ENCODE results near the gene COLEC12.
"Not testable (repeated sequence)": the region's sequence is repeated elsewhere in the genome, so short reads cannot be mapped to it uniquely, and the experiment has no call there.

The COLEC12 gene

DNA sequence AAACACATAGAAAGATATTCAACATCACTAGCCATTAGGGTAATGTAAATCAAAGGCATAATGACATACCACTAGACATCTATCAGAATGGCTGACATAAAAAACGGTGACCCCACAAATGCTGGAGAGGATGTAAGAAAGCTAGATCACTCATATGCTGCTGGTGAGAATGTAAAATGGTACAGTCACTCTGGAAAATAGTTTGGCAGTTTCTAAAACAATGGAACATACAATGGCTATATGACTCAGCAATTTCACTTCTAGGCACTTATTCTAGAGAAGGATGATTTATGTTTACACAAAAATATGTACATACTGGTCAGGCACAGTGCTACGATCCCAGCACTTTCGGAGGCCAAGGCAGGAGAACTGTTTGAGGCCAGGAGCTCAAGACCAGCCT, 87.3 kb downstream of the COLEC12 start:
- no peak for DNase-seq (ENCODE audit: low read depth)

DNA sequence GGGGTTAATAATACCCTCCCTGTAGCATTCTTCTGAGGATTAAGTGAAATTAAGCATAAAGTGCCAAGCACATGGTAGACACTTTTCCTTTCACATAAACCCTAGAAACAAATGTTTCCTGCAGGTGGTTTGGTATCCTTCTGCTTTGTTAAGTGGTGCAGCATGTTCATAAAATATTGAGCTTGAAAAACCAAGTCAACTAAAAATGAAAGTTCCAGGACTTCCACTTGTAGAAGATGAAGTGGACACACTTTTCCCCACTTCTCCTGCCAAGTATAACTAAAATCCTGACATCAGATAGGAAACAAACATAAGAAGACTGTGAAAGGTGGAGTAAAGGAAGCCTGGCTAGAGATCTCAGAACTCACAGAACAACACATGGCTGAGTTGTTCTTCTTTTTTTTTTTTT, 90.5 kb downstream of the COLEC12 start:
- no peak for DNase-seq (ENCODE audit: low read depth)

DNA sequence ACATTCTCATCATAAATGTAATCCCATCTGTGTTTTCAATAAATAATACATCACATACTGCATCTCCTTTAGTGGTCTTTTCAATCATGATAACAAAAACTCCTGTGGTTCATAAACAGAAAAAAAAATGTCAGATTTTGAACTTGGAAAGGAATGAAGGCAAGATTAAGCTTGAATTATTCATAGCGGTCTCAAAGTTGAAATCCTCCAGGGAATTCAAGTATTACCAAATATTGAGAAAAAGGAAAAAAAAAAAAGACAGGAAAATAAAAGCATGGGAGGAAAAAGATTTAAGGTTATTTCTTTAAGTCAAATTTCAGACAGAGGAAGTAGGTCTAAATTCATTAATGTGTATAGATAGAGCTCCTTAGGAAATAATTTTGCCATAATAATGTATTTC, 92.1 kb downstream of the COLEC12 start:
- no peak for DNase-seq (ENCODE audit: low read depth)

DNA sequence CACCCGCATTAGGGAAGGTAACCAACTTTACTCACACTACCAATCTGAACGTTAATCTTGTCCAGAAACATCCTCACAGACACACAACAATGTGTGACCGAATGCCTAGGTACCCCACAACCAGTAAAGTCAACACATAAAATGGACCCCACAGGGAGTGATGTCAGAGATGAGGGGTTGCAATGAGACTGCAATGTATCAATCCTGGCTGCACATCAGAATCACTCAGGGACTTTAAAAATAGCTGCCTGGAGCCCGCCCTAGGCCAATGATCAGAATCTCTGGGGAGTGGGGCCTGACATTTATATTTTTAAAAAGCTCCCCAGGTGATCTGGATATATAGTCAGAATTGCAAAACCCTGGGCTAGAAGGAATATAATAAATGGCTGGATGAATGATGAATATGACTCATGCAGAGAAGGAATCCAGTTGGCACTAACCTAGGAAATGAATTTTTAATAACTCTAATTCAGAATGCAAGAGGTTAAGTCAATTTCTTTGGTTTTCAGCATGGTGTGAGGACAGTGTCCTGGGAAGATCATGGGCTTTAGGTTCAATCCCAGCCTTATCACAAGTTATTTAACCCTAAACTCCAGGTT, 92.8 kb downstream of the COLEC12 start:
- no peak for DNase-seq (ENCODE audit: low read depth)

DNA sequence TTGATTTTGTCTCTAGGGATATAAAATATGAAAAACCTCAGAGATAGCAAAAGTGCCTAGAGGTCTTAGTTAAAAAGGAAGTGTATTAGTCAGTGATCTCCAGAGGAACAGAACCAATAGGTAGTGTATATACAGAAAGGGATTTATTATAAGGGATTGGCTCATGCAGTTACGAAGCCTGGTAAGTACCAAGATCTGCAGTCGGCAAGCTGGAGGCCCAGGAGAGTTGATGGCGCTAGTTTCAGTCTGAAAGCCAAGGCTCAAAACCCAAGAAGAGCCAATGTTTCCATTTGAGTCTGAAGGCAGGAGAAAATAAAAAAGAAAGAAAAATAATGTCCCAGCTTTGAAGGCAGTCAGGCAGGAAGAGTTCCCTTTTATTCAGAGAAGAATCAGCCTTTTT, 93.3 kb downstream of the COLEC12 start:
- no peak for DNase-seq (ENCODE audit: low read depth)

DNA sequence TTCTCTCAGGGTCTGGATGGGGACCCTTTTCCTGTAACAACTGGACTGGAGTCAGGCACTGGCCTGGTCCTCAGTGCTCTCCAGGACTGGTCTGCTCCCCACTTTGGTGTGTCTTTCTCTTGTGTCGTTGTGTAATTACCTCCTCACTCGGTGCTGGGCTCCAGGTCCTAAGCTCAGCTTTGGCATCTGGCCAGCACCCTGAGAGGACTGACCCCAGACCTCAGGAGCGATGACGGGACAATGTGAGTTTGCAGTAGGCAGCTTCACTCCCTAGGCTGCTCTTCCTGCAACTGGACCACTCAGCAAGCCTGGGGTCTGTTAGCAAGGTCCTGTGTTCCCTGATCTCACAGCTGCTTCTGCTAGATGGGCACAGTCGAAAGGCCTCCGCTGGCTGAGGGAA, 93.8 kb downstream of the COLEC12 start:
- DNase-seq (ENCODE audit: low read depth) = no peak

DNA sequence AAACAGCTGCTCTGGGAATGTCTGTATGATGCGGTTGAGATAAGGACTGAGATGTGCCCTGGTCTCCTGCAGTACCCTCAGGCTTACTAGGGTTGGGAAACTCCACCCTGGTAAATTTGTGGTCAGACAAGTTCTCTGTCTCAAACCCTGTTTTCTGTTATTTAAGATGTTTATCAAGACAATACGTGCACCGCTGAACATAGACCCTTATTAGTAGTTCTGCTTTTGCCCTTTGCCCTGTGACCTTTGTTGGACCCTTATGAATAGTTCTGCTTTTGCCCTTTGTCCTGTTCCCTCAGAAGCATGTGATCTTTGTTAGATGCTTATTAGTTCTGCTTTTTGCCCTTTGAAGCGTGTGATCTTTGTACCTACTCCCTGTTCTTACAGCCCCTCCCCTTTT, 95.5 kb downstream of the COLEC12 start:
- not testable (repeated sequence) for DNase-seq (ENCODE audit: low read depth)

DNA sequence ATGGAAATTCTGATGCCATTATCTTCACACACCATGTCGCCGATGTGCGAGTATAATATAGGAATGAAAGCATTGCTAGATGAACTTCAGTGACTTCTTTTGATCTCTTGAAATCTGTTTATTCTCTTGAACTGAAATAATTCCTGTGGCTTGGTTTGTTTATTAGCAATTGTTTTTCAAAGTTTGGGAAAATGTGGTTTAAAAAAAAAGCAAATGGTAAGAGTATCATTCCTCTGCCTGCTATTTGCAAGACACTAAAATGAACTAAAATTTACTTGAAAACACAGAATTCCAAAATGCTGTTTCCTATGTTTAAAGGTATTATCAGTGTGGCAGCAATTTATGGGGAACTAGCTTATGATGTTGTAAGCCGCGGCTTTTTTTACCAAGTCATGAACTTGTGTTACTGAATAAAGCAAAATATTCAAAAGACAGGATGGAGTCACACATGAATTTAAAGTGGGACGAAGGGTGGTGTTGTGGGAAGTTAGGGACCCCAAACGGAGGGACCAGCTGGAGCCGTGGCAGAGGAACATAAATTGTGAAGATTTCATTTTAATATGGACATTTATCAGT, 96.4 kb downstream of the COLEC12 start:
- DNase-seq (ENCODE audit: low read depth) = no peak

DNA sequence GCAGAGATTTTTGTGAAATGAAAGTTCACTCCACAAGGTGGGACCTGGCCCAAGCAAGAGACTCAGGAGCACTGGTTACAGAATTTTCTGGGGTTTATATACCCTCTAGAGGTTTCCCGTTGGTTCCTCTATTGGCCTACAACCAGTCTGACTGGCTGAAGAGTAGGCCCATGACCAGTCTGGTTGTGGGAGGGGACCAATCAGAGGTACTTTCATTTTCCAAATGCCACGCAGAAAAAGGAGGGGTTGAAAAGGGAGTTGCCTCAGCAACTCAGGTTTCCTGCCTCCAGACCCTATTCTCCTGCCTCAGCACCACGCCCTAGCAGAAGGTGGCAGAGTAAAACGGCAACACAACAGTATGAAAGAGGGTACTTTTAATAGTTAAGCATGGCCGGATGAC, 98.4 kb downstream of the COLEC12 start:
- no peak for DNase-seq (ENCODE audit: low read depth)

DNA sequence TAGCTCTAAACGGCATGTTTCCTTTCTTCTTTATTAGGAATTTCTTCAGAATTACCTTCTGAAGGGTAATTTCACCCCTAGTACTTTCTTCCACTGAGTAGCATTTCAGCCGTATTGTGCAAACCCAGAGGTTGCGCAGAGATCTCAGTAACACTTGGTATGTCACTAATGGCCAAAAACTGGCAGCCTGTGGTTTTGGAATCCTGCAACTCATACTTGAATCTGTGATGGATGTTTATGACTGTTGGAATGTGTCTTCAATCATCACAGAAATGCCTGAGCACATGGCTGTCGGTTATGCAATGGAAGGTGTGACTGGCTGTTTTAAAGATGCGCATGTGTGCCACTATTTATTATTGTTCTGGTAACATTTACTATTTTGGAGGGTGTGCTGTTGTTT, 100.0 kb downstream of the COLEC12 start:
- no peak for DNase-seq (ENCODE audit: low read depth)

DNA sequence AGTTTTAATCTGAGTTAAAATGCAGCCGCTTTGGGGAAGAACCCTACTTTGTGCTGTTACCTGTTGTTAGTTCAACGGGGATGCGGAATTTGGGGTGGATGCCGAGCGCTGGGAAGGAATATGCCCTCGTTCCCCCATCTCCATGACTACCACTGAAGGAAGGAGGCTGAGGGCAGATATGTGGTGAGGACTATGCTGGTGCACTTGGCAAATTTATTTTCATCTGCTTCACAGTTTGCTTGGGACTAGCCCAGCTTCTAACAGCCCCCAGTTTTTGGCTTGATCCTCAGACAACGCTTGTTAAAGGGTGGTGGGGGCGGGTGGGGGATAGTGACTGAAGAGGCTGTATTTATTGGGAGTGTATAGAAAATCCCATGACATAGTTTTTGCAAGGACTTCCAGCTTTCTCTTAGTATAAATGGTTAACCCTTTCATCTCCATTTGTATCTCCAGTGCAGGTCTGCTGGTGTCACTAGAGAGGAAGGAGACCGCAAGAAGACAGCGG, 100.8 kb downstream of the COLEC12 start:
- DNase-seq (ENCODE audit: low read depth) = no peak

DNA sequence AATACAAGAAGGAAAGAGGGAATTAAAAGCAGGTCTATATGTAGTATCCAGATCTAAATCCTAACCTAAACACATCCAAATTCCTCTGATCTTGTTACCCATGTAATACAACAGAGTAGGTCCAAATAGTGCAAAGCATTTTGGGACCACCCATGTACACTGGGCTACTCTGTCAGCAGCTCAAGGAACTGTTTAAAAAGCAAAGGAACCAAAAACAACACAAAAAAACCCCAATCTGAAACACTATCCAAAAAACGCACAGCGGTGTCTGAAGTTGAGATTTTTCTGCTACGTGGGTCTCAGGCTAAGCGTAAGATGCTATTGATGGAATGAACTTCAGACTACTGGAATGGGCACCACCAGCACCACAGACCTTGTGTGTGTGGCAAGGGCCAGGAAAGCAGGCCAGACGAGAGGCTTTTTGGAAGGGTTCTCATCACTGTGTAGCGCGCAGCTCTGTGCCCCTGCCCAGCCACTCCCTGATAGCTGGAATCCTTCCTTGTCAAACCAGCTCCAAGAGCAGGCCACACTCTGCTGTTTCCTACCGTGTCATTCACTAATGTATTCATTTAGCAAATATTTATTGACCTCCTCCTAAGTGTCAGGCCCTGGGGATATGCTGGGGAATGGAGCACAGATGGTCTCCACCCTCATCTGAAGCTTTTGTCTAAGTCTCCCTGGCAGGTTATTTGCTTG, 101.4 kb downstream of the COLEC12 start:
- DNase-seq (ENCODE audit: low read depth) = no peak

DNA sequence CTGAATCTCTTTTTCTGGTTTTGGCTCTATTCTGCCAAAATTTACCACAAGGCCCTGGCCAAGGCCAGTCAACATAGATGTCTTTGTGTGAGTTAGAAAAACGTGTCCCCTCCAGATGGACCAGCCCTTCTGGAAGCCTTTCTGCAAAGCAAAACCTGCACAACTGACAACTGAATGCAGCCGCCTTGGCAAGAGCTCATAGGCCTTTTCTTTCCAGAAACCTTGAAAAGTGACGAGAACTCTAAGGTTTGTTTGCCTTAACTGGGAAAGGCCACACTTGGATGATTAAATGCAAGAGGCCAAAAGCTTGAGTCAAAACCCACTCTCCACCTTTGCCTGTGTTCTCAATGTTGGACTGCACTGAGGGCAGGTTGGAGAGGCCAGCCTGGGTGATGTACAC, 103.9 kb downstream of the COLEC12 start:
- DNase-seq (ENCODE audit: low read depth) = no peak

DNA sequence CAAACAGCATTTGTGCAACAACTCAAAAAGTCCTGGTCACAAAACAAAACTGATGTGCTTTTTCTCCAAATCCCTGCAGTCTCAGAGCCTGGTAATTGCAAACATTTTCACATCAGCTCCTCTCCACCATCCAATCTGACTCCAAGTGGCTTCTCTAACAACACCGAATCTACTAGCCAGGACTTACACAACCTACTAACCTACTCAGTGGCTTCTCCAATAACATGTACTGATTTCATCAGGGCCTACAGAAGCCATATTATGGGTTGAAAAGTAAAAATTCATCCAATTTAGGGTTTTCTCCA, 104.3 kb downstream of the COLEC12 start:
- no peak for DNase-seq (ENCODE audit: low read depth)

DNA sequence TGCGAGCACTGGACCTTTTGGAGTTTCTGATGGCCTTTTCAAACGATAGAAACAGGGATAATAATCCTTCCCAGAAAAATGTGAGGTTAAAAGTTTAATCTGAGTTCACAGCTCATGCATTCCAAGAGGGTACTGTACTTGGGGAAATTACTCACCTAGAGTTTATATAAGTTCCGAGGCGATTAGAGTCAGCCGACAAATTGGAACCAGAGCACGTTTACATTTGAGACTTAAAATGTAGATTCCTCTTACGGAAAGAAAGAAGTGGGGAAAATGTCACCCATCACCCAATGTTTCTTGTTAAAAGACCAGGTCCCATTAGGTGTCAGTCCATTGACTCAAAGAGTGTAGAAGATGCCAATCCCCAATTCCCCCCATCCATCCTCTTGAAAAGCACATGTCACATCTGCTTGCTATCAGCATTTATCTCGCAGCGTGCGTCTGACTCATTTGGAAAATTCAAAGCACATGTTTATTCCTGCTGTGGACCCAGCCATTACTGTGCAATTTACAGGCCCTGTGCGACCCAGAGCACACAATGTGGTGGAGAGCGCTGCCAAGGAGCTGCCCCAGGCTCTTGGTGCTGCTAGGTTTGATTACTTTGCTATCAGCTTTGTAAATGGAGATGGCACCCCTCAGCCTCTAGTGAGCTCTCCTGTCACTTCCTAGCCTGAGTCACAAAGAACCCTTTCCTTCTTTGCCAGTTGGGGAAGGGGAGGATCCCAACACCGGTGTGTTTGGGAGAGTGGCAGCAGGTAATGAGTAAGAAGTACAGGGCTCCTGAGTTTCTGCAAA, 104.8 kb downstream of the COLEC12 start:
- no peak for DNase-seq (ENCODE audit: low read depth)

DNA sequence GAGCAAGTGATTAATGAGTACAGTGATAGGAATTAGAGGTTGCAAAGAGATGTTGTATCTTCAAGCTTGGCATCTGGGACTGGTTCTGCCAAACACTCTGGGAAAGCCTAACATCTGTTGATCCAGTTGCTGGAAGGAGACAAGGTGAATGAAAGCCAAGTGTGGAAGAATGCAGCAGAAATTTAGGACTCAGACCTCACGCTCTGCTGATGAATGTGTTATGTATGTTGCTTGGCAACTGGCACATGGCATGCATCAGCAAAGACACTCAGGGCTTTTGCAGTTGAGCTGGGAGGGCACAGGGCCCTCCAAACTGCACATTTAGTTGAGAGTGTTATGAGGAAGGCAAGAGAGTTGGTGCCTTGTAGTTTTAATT, 105.5 kb downstream of the COLEC12 start:
- no peak for DNase-seq (ENCODE audit: low read depth)

DNA sequence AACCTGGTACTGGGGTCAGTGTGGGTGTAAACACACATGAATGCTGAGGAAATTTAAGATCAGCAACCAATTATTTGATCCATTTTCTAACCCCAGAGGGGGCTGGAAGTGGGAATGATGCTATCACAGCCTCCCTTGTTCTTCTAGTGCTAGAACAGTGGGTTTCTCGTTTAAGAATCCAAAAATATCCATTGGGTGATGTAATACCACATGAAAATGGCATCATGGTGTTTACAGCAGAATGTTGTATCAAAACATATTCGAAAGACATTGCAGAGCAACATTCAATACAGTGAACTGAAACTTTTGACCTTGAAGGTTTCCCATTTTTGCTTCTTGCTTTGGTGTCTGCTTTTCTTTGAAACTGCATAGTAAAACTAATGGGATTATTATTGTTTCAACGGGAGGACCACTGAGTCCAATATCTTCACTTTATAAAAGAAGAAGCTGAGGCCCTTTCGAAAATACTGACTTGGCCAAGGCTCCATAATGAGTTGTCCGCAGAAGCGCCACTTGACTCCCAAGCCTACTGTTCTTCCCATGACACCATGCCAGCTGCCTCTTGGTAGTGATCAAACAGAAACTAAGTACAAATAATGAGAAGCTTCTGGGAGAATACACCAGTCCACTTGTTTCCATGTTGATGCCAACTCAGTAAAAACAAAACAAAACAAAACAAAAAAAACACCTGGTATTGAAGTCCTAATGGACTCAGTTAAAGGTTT, 106.1 kb downstream of the COLEC12 start:
- no peak for DNase-seq (ENCODE audit: low read depth)

DNA sequence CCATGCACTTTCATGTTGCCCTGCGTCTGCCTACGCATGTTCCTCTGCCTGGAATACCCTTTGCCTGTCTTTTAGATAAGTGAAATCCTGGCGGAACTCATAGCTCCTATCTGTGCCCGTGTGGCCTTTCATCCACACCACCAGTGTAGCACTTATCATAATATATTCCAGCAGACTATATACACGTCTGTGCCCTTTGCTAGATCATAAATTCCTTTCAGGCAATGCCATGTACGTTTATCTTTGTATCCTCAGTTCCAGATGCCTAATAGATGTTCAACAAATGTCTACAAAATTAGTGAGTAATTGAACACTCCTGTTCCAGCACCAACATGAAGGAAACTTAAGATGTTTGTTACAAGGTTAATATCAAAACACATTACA, 106.9 kb downstream of the COLEC12 start:
- DNase-seq (ENCODE audit: low read depth) = no peak

DNA sequence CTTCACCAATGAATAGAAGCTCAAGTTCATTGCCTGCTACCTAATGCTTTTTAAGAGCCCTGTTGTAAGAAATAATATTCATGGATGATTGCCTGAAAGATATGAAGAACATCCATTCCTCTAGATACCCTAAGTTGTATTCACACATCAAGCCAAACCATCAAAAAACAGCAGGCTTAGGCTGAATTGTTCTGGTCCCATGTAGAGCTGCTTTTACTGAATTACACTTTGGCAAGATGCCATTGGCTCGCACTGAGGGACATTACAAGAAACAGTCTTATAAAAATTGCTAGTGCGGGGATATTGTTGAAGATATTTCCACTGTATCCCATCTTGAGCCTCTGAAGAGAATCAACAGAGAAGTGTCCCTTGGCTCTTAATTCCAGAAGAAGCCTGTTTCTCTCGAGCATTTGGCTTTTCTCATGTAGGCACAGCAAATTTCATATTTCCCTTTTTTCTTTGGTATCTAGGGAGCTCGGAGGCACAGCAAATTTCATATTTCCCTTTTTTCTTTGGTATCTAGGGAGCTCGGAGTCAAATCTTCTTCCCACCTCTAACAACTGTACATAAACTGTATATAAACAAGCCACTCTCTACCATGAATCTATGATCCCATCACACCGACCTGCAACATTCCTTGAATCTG, 107.5 kb downstream of the COLEC12 start:
- no peak for DNase-seq (ENCODE audit: low read depth)

DNA sequence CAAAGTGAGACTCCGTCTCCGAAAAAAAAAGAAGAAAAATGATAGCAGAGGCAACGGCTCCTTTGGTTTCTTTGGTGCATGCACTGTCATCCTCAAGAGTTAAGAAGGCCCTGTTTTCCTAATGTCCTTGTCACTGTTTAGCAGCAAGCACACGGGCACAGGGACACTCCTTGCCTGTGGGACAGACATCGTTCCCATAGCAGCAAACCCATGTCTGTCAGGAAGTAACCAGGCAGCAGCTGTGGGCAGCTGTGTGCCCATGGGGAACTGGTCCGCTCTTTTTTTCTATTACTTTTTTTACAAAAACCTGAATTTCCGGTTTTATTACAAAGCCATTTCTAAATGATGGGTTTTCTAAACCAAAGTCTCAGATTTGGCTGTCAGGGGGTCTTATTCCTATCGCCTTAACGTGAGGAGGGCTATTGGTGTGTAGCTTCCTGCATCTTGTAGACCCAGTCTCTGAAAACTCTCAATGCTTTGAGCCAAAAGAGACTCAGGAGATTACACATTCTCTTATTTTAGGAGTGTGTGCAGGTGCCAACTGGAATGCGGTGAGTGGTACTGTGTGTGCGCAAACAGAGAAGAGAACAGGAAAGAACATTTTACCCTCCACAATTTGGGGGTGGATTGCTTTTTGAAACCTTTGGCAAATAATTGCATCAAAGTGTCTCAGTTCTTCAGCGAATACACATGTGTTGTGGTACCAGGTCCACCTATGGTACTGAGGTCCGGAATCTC, 109.6 kb downstream of the COLEC12 start:
- no peak for DNase-seq (ENCODE audit: low read depth)

Measured in T follicular helper cell (primary cell).